H1 (cell line): ENCODE measurements around the gene NMNAT3. TPM values are rescaled to one million over a fixed set of nuclear protein-coding genes. Genes with fewer than 3 reads are reported as not detected.

Source experiments
- CTCF ChIA-PET: fragments of 300-600 bp; sonication (Branson Sonifier 250); formaldehyde crosslinking; loops from one replicate; lab custom pipeline; 2021; ENCODE audit not compliant: partially characterized antibody; lab: Charles Lee
- POLR2A ChIA-PET: fragments of 300-600 bp; sonication (Branson Sonifier 250); formaldehyde crosslinking; loops from one replicate; lab custom pipeline; 2021; ENCODE audit warnings: inconsistent platforms; ENCODE audit not compliant: partially characterized antibody; lab: Charles Lee
- DNase-seq, 2 experiments: peaks; one replicate each; pipeline versions ENCODE4 v3.0.0 to v3.0.0-alpha.2; 2010 to 2022; ENCODE audit warnings: low spot score in 2 of 2, low read depth in 1 of 2, mixed read lengths in 1 of 2
- FAIRE-seq: peaks from 2 replicates; lab custom pipeline; 2011; peaks lifted over from hg19 to GRCh38; lab: Jason Lieb, UNC
- H2AFZ ChIP-seq: 2 replicates; pipeline ENCODE4 v1.8.1; 2012; ENCODE audit warnings: low read length, inconsistent platforms
- H2AK5ac ChIP-seq: 2 replicates; pipeline ENCODE4 v1.6.1; 2013; ENCODE audit warnings: low read depth, low read length
- H2BK120ac ChIP-seq: replicated peaks from 2 replicates; pipeline ENCODE3; 2013; ENCODE audit warnings: low read depth, low read length, inconsistent platforms
- H2BK12ac ChIP-seq: 2 replicates; pipeline ENCODE4 v1.6.1; 2013; ENCODE audit warnings: low read depth, low read length
- H2BK15ac ChIP-seq: 2 replicates; pipeline ENCODE4 v1.6.1; 2013; ENCODE audit warnings: low read length
- H2BK20ac ChIP-seq: 2 replicates; pipeline ENCODE4 v1.6.1; 2013; ENCODE audit warnings: low read length
- H2BK5ac ChIP-seq: 2 replicates; pipeline ENCODE4 v1.6.1; 2013; ENCODE audit warnings: low read depth, low read length
- H3K14ac ChIP-seq: 2 replicates; pipeline ENCODE4 v1.6.1; 2013; ENCODE audit warnings: inconsistent platforms; ENCODE audit not compliant: insufficient read length
- H3K18ac ChIP-seq: 2 replicates; pipeline ENCODE4 v1.6.1; 2013; ENCODE audit warnings: low read length; ENCODE audit errors: extremely low read depth
- H3K23ac ChIP-seq: 2 replicates; pipeline ENCODE4 v1.6.1; 2013; ENCODE audit warnings: inconsistent platforms; ENCODE audit not compliant: insufficient read length
- H3K23me2 ChIP-seq: 2 replicates; pipeline ENCODE4 v1.6.1; 2013; ENCODE audit warnings: low read depth, low read length
- H3K27ac ChIP-seq: 2 replicates; pipeline ENCODE4 v1.6.1; 2011; ENCODE audit warnings: low read depth, low read length, inconsistent platforms
- H3K27me3 ChIP-seq, 4 experiments: replicated peaks in 1 of 4; 1 replicate in 1 of 4; 2 replicates in 3 of 4; pipeline versions ENCODE4 v1.6.1 to v1.8.1; 2011 to 2013; ENCODE audit warnings: low read length in 3 of 4, mild to moderate bottlenecking in 3 of 4, inconsistent platforms in 2 of 4, mixed read lengths in 2 of 4, moderate library complexity in 1 of 4; ENCODE audit not compliant: control insufficient read depth in 3 of 4, insufficient read depth in 3 of 4; ENCODE audit errors: extremely low read depth in 1 of 4
- H3K36me3 ChIP-seq, 4 experiments: 2 replicates each; pipeline versions ENCODE4 v1.6.1 to v1.8.1; 2011 to 2013; ENCODE audit warnings: mild to moderate bottlenecking in 4 of 4, low read length in 3 of 4, moderate library complexity in 2 of 4, control low read depth in 1 of 4, inconsistent platforms in 1 of 4; ENCODE audit not compliant: insufficient read depth in 4 of 4, control insufficient read depth in 2 of 4
- H3K4ac ChIP-seq: replicated peaks from 2 replicates; pipeline ENCODE3; 2013; ENCODE audit warnings: low read length, low read depth, mixed read lengths, inconsistent platforms; ENCODE audit not compliant: insufficient read length
- H3K4me1 ChIP-seq, 4 experiments: replicated peaks in 1 of 4; 1 replicate in 1 of 4; 2 replicates in 3 of 4; pipeline versions ENCODE4 v1.6.1 to v1.8.1; 2011 to 2013; ENCODE audit warnings: low read length in 3 of 4, inconsistent platforms in 2 of 4, mixed read lengths in 1 of 4; ENCODE audit not compliant: insufficient read depth in 4 of 4, control insufficient read depth in 3 of 4
- H3K4me2 ChIP-seq, 2 experiments: 2 replicates each; pipeline versions ENCODE4 v1.6.1 to v1.8.1; 2011 to 2013; ENCODE audit warnings: low read depth in 2 of 2, low read length in 2 of 2, control low read depth in 1 of 2, inconsistent platforms in 1 of 2, mild to moderate bottlenecking in 1 of 2; ENCODE audit not compliant: insufficient read depth in 1 of 2
- H3K4me3 ChIP-seq, 4 experiments: fragments of 200-600, 300-600 bp in 1 of 4; sonication (generic), shearing (Covaris generic), sonication (Bioruptor Twin) in 1 of 4; 2 replicates each; pipeline versions ENCODE4 v1.5.1 to v1.8.1; 2011 to 2016; ENCODE audit warnings: low read length in 4 of 4, low read depth in 3 of 4, control low read depth in 2 of 4, inconsistent platforms in 2 of 4, mild to moderate bottlenecking in 2 of 4, mixed read lengths in 1 of 4, moderate library complexity in 1 of 4; ENCODE audit not compliant: insufficient read depth in 2 of 4; ENCODE audit errors: extremely low read depth in 1 of 4
- H3K56ac ChIP-seq: replicated peaks from 2 replicates; pipeline ENCODE3; 2013; ENCODE audit warnings: low read depth, mild to moderate bottlenecking, mixed read lengths, low read length, inconsistent platforms; ENCODE audit not compliant: insufficient read length
- H3K79me1 ChIP-seq: 2 replicates; pipeline ENCODE4 v1.6.1; 2013; ENCODE audit warnings: low read depth, low read length, control low read depth
- H3K79me2 ChIP-seq, 2 experiments: 2 replicates each; pipeline versions ENCODE4 v1.6.1 to v1.8.1; 2012 to 2013; ENCODE audit warnings: low read length in 2 of 2, mild to moderate bottlenecking in 2 of 2, inconsistent platforms in 1 of 2; ENCODE audit not compliant: insufficient read depth in 2 of 2, control insufficient read depth in 1 of 2
- H3K9ac ChIP-seq, 4 experiments: replicated peaks in 1 of 4; 1 replicate in 1 of 4; 2 replicates in 3 of 4; pipeline versions ENCODE4 v1.6.1 to v1.8.1; 2011 to 2013; ENCODE audit warnings: low read depth in 3 of 4, low read length in 3 of 4, control low read depth in 2 of 4, mild to moderate bottlenecking in 2 of 4, moderate library complexity in 2 of 4, inconsistent platforms in 1 of 4; ENCODE audit errors: extremely low read depth in 1 of 4
- H3K9me3 ChIP-seq, 2 experiments: 2 replicates each; pipeline versions ENCODE4 v1.6.1 to v1.8.1; 2012 to 2013; ENCODE audit warnings: mild to moderate bottlenecking in 2 of 2, moderate library complexity in 2 of 2, control low read depth in 1 of 2, inconsistent platforms in 1 of 2, low read depth in 1 of 2, low read length in 1 of 2, mixed read lengths in 1 of 2; ENCODE audit not compliant: insufficient read depth in 2 of 2
- H4K20me1 ChIP-seq, 2 experiments: replicated peaks in 1 of 2; 2 replicates each; pipeline versions ENCODE3 to v1.8.1; 2011 to 2013; ENCODE audit warnings: inconsistent platforms in 2 of 2, low read length in 2 of 2, mild to moderate bottlenecking in 1 of 2; ENCODE audit not compliant: insufficient read depth in 2 of 2, control insufficient read depth in 1 of 2
- H4K5ac ChIP-seq: 2 replicates; pipeline ENCODE4 v1.6.1; 2013; ENCODE audit warnings: low read length, low read depth, mixed read lengths, inconsistent platforms; ENCODE audit not compliant: insufficient read length
- H4K8ac ChIP-seq: 2 replicates; pipeline ENCODE4 v1.8.0; 2013; ENCODE audit warnings: mild to moderate bottlenecking, moderate library complexity, low read length, inconsistent platforms; ENCODE audit not compliant: insufficient read depth; ENCODE audit errors: extremely low read depth
- H4K91ac ChIP-seq: replicated peaks from 2 replicates; pipeline ENCODE3; 2013; ENCODE audit warnings: low read length, mixed read lengths, inconsistent platforms; ENCODE audit not compliant: insufficient read length
- ATF2 ChIP-seq: IDR thresholded peaks from 2 replicates; pipeline ENCODE4 v1.6.1; 2012; ENCODE audit warnings: low read length, inconsistent platforms
- CHD2 ChIP-seq: IDR thresholded peaks from 2 replicates; pipeline ENCODE4 v1.6.1; 2012; ENCODE audit warnings: low read length, improper control_type of control experiment
- CREB1 ChIP-seq: IDR thresholded peaks from 2 replicates; pipeline ENCODE4 v1.6.1; 2012; ENCODE audit warnings: inconsistent platforms
- EGR1 ChIP-seq: IDR thresholded peaks from 2 replicates; pipeline ENCODE4 v1.6.1; 2011; ENCODE audit warnings: low read depth, low read length, borderline replicate concordance
- GTF2F1 ChIP-seq: IDR thresholded peaks from 2 replicates; pipeline ENCODE4 v1.6.1; 2012; ENCODE audit warnings: low read depth, low read length, improper control_type of control experiment, borderline replicate concordance
- KDM5A ChIP-seq: fragments of 200-600 bp; IDR thresholded peaks from 2 replicates; pipeline ENCODE4 v1.7.1; 2012; ENCODE audit warnings: mild to moderate bottlenecking, low read length, inconsistent platforms, mixed read lengths
- POLR2AphosphoS5 ChIP-seq: IDR thresholded peaks from 2 replicates; pipeline ENCODE4 v1.6.1; 2011; ENCODE audit warnings: low read depth, low read length
- RXRA ChIP-seq: IDR thresholded peaks from 2 replicates; pipeline ENCODE4 v1.6.1; 2011; ENCODE audit warnings: low read depth, mild to moderate bottlenecking, low read length, moderate library complexity; ENCODE audit not compliant: insufficient read depth
- SUZ12 ChIP-seq: fragments of 200-600 bp; sonication (generic); IDR thresholded peaks from 2 replicates; pipeline ENCODE4 v1.6.1; 2012; ENCODE audit warnings: mild to moderate bottlenecking, inconsistent platforms, low read length, moderate library complexity, mixed read lengths
- USF2 ChIP-seq: IDR thresholded peaks from 2 replicates; pipeline ENCODE4 v1.6.1; 2011; ENCODE audit warnings: low read length, improper control_type of control experiment
- ZNF274 ChIP-seq: IDR thresholded peaks from 2 replicates; pipeline ENCODE4 v1.7.0; 2012; ENCODE audit warnings: low read length, borderline replicate concordance; ENCODE audit errors: extremely low read depth
- WGBS, 2 experiments: shearing (Covaris generic) in 1 of 2; methylation state at CpG; one replicate each; pipeline versions ENCODE4 v1.1.6 to v1.1.7; 2013 to 2015; ENCODE audit warnings: low lambda C conversion rate in 2 of 2, mixed read lengths in 2 of 2, inconsistent platforms in 1 of 2, low coverage in 1 of 2, missing lambda C conversion rate in 1 of 2; ENCODE audit not compliant: insufficient replicate concordance in 2 of 2, insufficient coverage in 1 of 2, insufficient read length in 1 of 2; ENCODE audit errors: extremely low coverage in 1 of 2, missing lambda C conversion rate in 1 of 2; 5-methylcytosine and 5-hydroxymethylcytosine counted together
- polyA plus RNA-seq, 7 experiments: library from polyadenylated mRNA; depleted of rRNA in 3 of 7; stranded (reverse) in 5 of 7; unstranded in 2 of 7; fragments of >200 nt in 5 of 7; fragments of 200-250 nt in 2 of 7; gene quantifications; 1 replicate in 5 of 7; 2 replicates in 1 of 7; 4 replicates in 1 of 7; pipeline versions ENCODE4 v1.2.1 to v1.2.3, GENCODE V29; 2011 to 2013; ENCODE audit warnings: missing spikeins in 2 of 7, mixed read lengths in 2 of 7
- total RNA-seq: library from RNA; stranded (reverse); fragmentation: NEBNext Ultra II Directional; extraction: Animal tissue kit (Norgen Biotek cat#: 25700); gene quantifications from 2 replicates; pipeline ENCODE4 v1.2.1, GENCODE V29; 2021

Gene NMNAT3
- total and polyA plus RNA-seq, 2 of the 8 experiments (the other 6 are each of a cell fraction or from before 2014, with no cell fraction given): 4.2 to 4.3 TPM

- 87% methylated on average over 7 of the region's 7 CpGs; no CpG with 5 or more reads in 1 of the 2 experiments for WGBS, 2 experiments
- no peaks in the 10 kb centered on the region; the same call in 1 of the 2 replicates for H3K23me2 ChIP-seq
- ChIA-PET CTCF (interaction anchor here (1.0 to 3.2 kb wide), 6 partner anchors 8 to 105 kb away, joined by 3 to 35 read pairs (median 5); no protein-coding TSS in a partner anchor), POLR2A (interaction anchor here (1.2 to 3.2 kb wide), 2 partner anchors 9 to 73 kb away, joined by 3 to 8 read pairs; no protein-coding TSS in a partner anchor)
- no peak overlapping the region for H4K5ac ChIP-seq
- no peaks in the 10 kb centered on the region for H4K20me1 ChIP-seq
- no peak overlapping the region for H3K4me2 ChIP-seq
- no peak overlapping the region for H3K27ac ChIP-seq
- no peaks in the 10 kb centered on the region for H3K79me1 ChIP-seq
- H3K56ac ChIP-seq: no peak overlapping the region
- H3K9ac ChIP-seq: no peak overlapping the region
- H2BK5ac ChIP-seq: no peak overlapping the region
- no peak overlapping the region for H2BK12ac ChIP-seq
- peaks cover 0 to 5% (median 4%) of the 10 kb centered on the region in 4 experiments; a peak in 3 of 7 replicates for H3K27me3 ChIP-seq
- no peak overlapping the region for H3K14ac ChIP-seq
- FAIRE-seq (no peak), DNase-seq (no peak)
- H3K79me2 ChIP-seq: no peaks in the 10 kb centered on the region
- no peak overlapping the region for H3K18ac ChIP-seq
- H4K8ac ChIP-seq: no peak overlapping the region
- no peak overlapping the region for H2BK20ac ChIP-seq
- H3K4ac ChIP-seq: no peak overlapping the region
- no peak overlapping the region for H4K91ac ChIP-seq
- H3K9me3 ChIP-seq: no peaks in the 10 kb centered on the region; a peak in 1 of 4 replicates
- H2BK15ac ChIP-seq: no peak overlapping the region
- no peak overlapping the region for H2AFZ ChIP-seq
- no peak overlapping the region for H3K23ac ChIP-seq
- no peak overlapping the region for H2BK120ac ChIP-seq
- no peak overlapping the region for H3K4me3 ChIP-seq
- H3K4me1 ChIP-seq: peaks cover 0 to 21% (median 16%) of the 10 kb centered on the region in 4 experiments; a peak in 6 of 7 replicates
- no peaks in the 10 kb centered on the region for H3K36me3 ChIP-seq
- H2AK5ac ChIP-seq: no peak overlapping the region
- TF ChIP-seq GTF2F1 (no peak), SUZ12 (no peak), ATF2 (no peak), KDM5A (no peak), USF2 (no peak), CHD2 (no peak), POLR2AphosphoS5 (no peak), ZNF274 (no peak), CREB1 (no peak), EGR1 (no peak), RXRA (no peak)
Observed at GRCh38 chr3:139532976-139533375, 144.8 kb downstream of the NMNAT3 start.
